Fibroblast of mammary gland (primary cell): ENCODE measurements around the gene KDSR.
A peak's percentile ranks its signal among the peaks of the same experiment; 100 is the strongest.

Source experiments
- DNase-seq: peaks from one replicate; pipeline ENCODE4 v3.0.0-alpha.2; 2010; ENCODE audit warnings: low read depth
- H3K4me3 ChIP-seq: 2 replicates; pipeline ENCODE4 v1.5.1; 2011; ENCODE audit warnings: low read depth, mild to moderate bottlenecking, low read length, moderate library complexity; ENCODE audit not compliant: control insufficient read depth
- CTCF ChIP-seq: conservative IDR thresholded peaks from 2 replicates; pipeline ENCODE4 v1.5.1; 2011; ENCODE audit warnings: low read depth, low read length, inconsistent platforms; ENCODE audit not compliant: control insufficient read depth, insufficient read depth

Gene KDSR

GRCh38 chr18:63322908-63323634 is 43.9 kb downstream of the KDSR start:
- H3K4me3 ChIP-seq: no peak overlapping the region
- TF ChIP-seq CTCF: peak; percentile 81
- peak; percentile 82 for DNase-seq

- peak; percentile 31 for DNase-seq
- no peak overlapping the region for H3K4me3 ChIP-seq
- no peak for TF ChIP-seq CTCF
Observed at GRCh38 chr18:63322206-63322605, 44.8 kb downstream of the KDSR start.

- DNase-seq: no peak
- H3K4me3 ChIP-seq: no peak overlapping the region
- no peak for TF ChIP-seq CTCF
Observed at GRCh38 chr18:63321291-63321690, 45.7 kb downstream of the KDSR start.

- peak overlapping the region; percentile 48 for H3K4me3 ChIP-seq
- TF ChIP-seq CTCF: no peak
- no peak for DNase-seq
Observed at GRCh38 chr18:63320975-63321265, 46.1 kb downstream of the KDSR start.

- H3K4me3 ChIP-seq: peak overlapping the region; percentile 48
- peak; percentile 81 for DNase-seq
- no peak for TF ChIP-seq CTCF
Observed at GRCh38 chr18:63320123-63320974, 46.7 kb downstream of the KDSR start.

GRCh38 chr18:63319383-63320122 is 47.5 kb downstream of the KDSR start, which contains the start of gene BCL2:
Gene BCL2, minus strand, starts transcription at chr18:63319769.
- no peak for TF ChIP-seq CTCF
- peak; percentile 36 for DNase-seq
- H3K4me3 ChIP-seq: peak within 1 kb of the TSS; percentile 79
